ENCODE data around the gene BMPR1A. TPM values are rescaled to one million over a fixed set of nuclear protein-coding genes. Genes with fewer than 3 reads are reported as not detected.

BMPR1A gene
- total RNA-seq, 2 experiments from 2014 or later, result 0.47 to 1.1 TPM

GRCh38 chr10:86943316-86944030 lies 187.1 kb downstream of the BMPR1A start:
- no peaks in the 10 kb centered on the region for H3K9me3 ChIP-seq (ENCODE audit: low read length)
- no peaks in the 10 kb centered on the region for H3K36me3 ChIP-seq (ENCODE audit: insufficient read depth, low read length)
- ChIA-PET POLR2A (no interaction called here), CTCF (ENCODE audit: unreplicated experiment) (no interaction called here)
- H3K4me1 ChIP-seq (ENCODE audit: insufficient read depth, low read length, poor library complexity, severe bottlenecking), result no peaks in the 10 kb centered on the region
- no peak for DNase-seq (ENCODE audit: low spot score)
- H4K20me1 ChIP-seq (ENCODE audit: insufficient read depth, low read length), result no peaks in the 10 kb centered on the region
- intact Hi-C loops (cut with micrococcal nuclease; ENCODE audit: unreplicated experiment), result no loop called here
- H3K9me2 ChIP-seq (ENCODE audit: insufficient read depth, low read length), result no peaks in the 10 kb centered on the region
- H3K4me2 ChIP-seq (ENCODE audit: low read length), result no peak overlapping the region
- H3K4me3 ChIP-seq (ENCODE audit: low read depth, low read length, poor library complexity, severe bottlenecking), result no peak overlapping the region
- H3K79me2 ChIP-seq (ENCODE audit: insufficient read depth, low read depth, low read length), result no peaks in the 10 kb centered on the region
- TF ChIP-seq EZH2phosphoT487 (IDR thresholded peaks at IDR 0.05; ENCODE audit: borderline replicate concordance, low read depth, low read length), result no peak
- TF ChIP-seq CTCF (conservative IDR thresholded peaks at IDR 0.05; ENCODE audit: low read length), result no peak
- H2AFZ ChIP-seq (ENCODE audit: low read length), result no peak overlapping the region
- H3K27ac ChIP-seq (ENCODE audit: low read depth, low read length, poor library complexity, severe bottlenecking), result no peak overlapping the region
- no TSS peak for BruUV-seq (replicated peaks)

DNA sequence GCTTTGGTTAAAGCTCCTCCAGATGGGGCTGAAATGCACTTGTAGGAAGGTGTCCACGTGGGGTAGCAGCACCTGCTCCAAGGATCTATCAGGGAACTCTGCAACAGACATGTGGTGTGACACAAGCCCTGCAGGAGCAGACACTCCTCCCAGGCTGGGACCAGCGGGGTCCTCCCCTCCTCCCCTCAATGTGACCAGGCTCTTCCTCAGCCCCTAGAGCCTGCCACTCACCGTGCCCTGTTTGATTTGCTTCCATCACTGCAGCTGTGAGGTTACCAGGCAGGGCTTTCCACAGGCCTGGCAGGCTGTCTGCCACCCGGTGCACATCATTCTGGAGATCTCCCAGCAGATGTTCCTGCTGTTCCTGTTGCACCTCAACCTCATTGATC lies 187.6 kb downstream of the BMPR1A start:
- Histone ChIP-seq H3K27ac (ENCODE audit: low read depth, low read length, poor library complexity, severe bottlenecking) (no peak overlapping the region), H3K79me2 (ENCODE audit: insufficient read depth, low read depth, low read length) (no peaks in the 10 kb centered on the region), H4K20me1 (ENCODE audit: insufficient read depth, low read length) (no peaks in the 10 kb centered on the region), H3K36me3 (ENCODE audit: insufficient read depth, low read length) (no peaks in the 10 kb centered on the region), H3K9me2 (ENCODE audit: insufficient read depth, low read length) (no peaks in the 10 kb centered on the region), H3K4me1 (ENCODE audit: insufficient read depth, low read length, poor library complexity, severe bottlenecking) (no peaks in the 10 kb centered on the region), H3K9me3 (ENCODE audit: low read length) (no peaks in the 10 kb centered on the region), H2AFZ (ENCODE audit: low read length) (no peak overlapping the region), H3K4me2 (ENCODE audit: low read length) (no peak overlapping the region), H3K4me3 (ENCODE audit: low read depth, low read length, poor library complexity, severe bottlenecking) (no peak overlapping the region)
- ChIA-PET CTCF (ENCODE audit: unreplicated experiment) (no interaction called here), POLR2A (no interaction called here)
- DNase-seq (ENCODE audit: low spot score), result no peak
- no TSS peak for BruUV-seq (replicated peaks)
- no peak for TF ChIP-seq CTCF (conservative IDR thresholded peaks at IDR 0.05; ENCODE audit: low read length)
- no peak for TF ChIP-seq EZH2phosphoT487 (IDR thresholded peaks at IDR 0.05; ENCODE audit: borderline replicate concordance, low read depth, low read length)
- intact Hi-C loops (cut with micrococcal nuclease; ENCODE audit: unreplicated experiment), result no loop called here

GRCh38 chr10:86944471-86944870 lies 188.1 kb downstream of the BMPR1A start:
- TF ChIP-seq EZH2phosphoT487 (IDR thresholded peaks at IDR 0.05; ENCODE audit: borderline replicate concordance, low read depth, low read length) (no peak), CTCF (conservative IDR thresholded peaks at IDR 0.05; ENCODE audit: low read length) (no peak)
- ChIA-PET POLR2A (no interaction called here), CTCF (ENCODE audit: unreplicated experiment) (no interaction called here)
- Histone ChIP-seq H3K36me3 (ENCODE audit: insufficient read depth, low read length) (no peaks in the 10 kb centered on the region), H3K4me1 (ENCODE audit: insufficient read depth, low read length, poor library complexity, severe bottlenecking) (no peaks in the 10 kb centered on the region), H3K9me3 (ENCODE audit: low read length) (no peaks in the 10 kb centered on the region), H3K9me2 (ENCODE audit: insufficient read depth, low read length) (no peaks in the 10 kb centered on the region), H3K4me3 (ENCODE audit: low read depth, low read length, poor library complexity, severe bottlenecking) (no peak overlapping the region), H2AFZ (ENCODE audit: low read length) (no peak overlapping the region), H3K27ac (ENCODE audit: low read depth, low read length, poor library complexity, severe bottlenecking) (no peak overlapping the region), H4K20me1 (ENCODE audit: insufficient read depth, low read length) (no peaks in the 10 kb centered on the region), H3K79me2 (ENCODE audit: insufficient read depth, low read depth, low read length) (no peaks in the 10 kb centered on the region), H3K4me2 (ENCODE audit: low read length) (no peak overlapping the region)
- no peak for DNase-seq (ENCODE audit: low spot score)
- no TSS peak for BruUV-seq (replicated peaks)
- intact Hi-C loops (cut with micrococcal nuclease; ENCODE audit: unreplicated experiment), result no loop called here

All from OCI-LY7 (cell line).